IMR-90 (cell line): ENCODE measurements around the gene CTNNA2. TPM values are rescaled to one million over a fixed set of nuclear protein-coding genes. Genes with fewer than 3 reads are reported as not detected.

Experiments used
- ATAC-seq: fragments of 200-7000 bp; cut with Tn5 transposase; 2 replicates; pipeline ENCODE4 v1.9.1; 2020; ENCODE audit warnings: low read depth, mild to moderate bottlenecking, moderate library complexity
- BruUV-seq: library from RNA; stranded (reverse); fragments of 400-500 nt; replicated peaks from 2 replicates; lab custom pipeline; 2021; lab: Mats Ljungman, UMichigan
- CTCF ChIA-PET: fragments of 300-600 bp; formaldehyde crosslinking; extraction: SDS; loops from one replicate; lab custom pipeline; 2021; ENCODE audit warnings: antibody characterized with exemption; lab: Yijun Ruan, JAX
- POLR2A ChIA-PET: fragments of 300-600 bp; sonication (Branson Sonifier 250); formaldehyde crosslinking; loops from one replicate; lab custom pipeline; 2022; ENCODE audit warnings: antibody characterized with exemption; ENCODE audit not compliant: unreplicated experiment; lab: Charles Lee
- DNase-seq: peaks from one replicate; pipeline ENCODE4 v3.0.0; 2013
- H2AFZ ChIP-seq: replicated peaks from 2 replicates; pipeline ENCODE3; 2013; ENCODE audit warnings: low read length, mild to moderate bottlenecking; ENCODE audit not compliant: poor library complexity
- H2AK5ac ChIP-seq: 2 replicates; pipeline ENCODE4 v1.6.1; 2013; ENCODE audit warnings: low read depth, low read length, inconsistent platforms
- H2AK9ac ChIP-seq: replicated peaks from 2 replicates; pipeline ENCODE3; 2013; ENCODE audit warnings: mild to moderate bottlenecking, low read depth, low read length, moderate library complexity; ENCODE audit not compliant: poor library complexity
- H2BK120ac ChIP-seq: 2 replicates; pipeline ENCODE4 v1.6.1; 2013; ENCODE audit warnings: low read depth, low read length, inconsistent platforms
- H2BK15ac ChIP-seq: 3 replicates; pipeline ENCODE4 v1.6.1; 2013; ENCODE audit warnings: low read depth, low read length, inconsistent platforms
- H2BK20ac ChIP-seq: 2 replicates; pipeline ENCODE4 v1.6.1; 2013; ENCODE audit warnings: low read depth, mild to moderate bottlenecking, inconsistent platforms, low read length, moderate library complexity
- H2BK5ac ChIP-seq: 2 replicates; pipeline ENCODE4 v1.6.1; 2013; ENCODE audit warnings: mild to moderate bottlenecking, low read depth, low read length, inconsistent platforms; ENCODE audit not compliant: poor library complexity, severe bottlenecking
- H3K14ac ChIP-seq: replicated peaks from 2 replicates; pipeline ENCODE4 v1.6.1; 2013; ENCODE audit warnings: low read depth, low read length, inconsistent platforms
- H3K18ac ChIP-seq: 2 replicates; pipeline ENCODE4 v1.6.1; 2013; ENCODE audit warnings: low read depth, low read length, control low read depth
- H3K23ac ChIP-seq: 2 replicates; pipeline ENCODE4 v1.6.1; 2013; ENCODE audit warnings: low read depth, low read length, inconsistent platforms
- H3K27ac ChIP-seq: 2 replicates; pipeline ENCODE4 v1.5.1; 2013; ENCODE audit warnings: mild to moderate bottlenecking, control low read depth, low read length; ENCODE audit not compliant: insufficient read depth
- H3K27me3 ChIP-seq: 2 replicates; pipeline ENCODE4 v1.6.1; 2013; ENCODE audit warnings: low read length; ENCODE audit not compliant: control insufficient read depth, insufficient read depth
- H3K36me3 ChIP-seq: 2 replicates; pipeline ENCODE4 v1.6.1; 2013; ENCODE audit warnings: low read length, mixed read lengths; ENCODE audit not compliant: control insufficient read depth, insufficient read depth
- H3K4ac ChIP-seq: 2 replicates; pipeline ENCODE4 v1.6.1; 2013; ENCODE audit warnings: low read depth, low read length, inconsistent platforms
- H3K4me1 ChIP-seq: 2 replicates; pipeline ENCODE4 v1.6.1; 2013; ENCODE audit warnings: low read length, mixed read lengths; ENCODE audit not compliant: control insufficient read depth, insufficient read depth
- H3K4me2 ChIP-seq: 2 replicates; pipeline ENCODE4 v1.6.1; 2013; ENCODE audit warnings: low read depth, mild to moderate bottlenecking, control low read depth, low read length, moderate library complexity
- H3K4me3 ChIP-seq: 2 replicates; pipeline ENCODE4 v1.5.1; 2013; ENCODE audit warnings: low read depth, mild to moderate bottlenecking, control low read depth, low read length, moderate library complexity; ENCODE audit not compliant: insufficient read depth
- H3K56ac ChIP-seq: 2 replicates; pipeline ENCODE4 v1.6.1; 2013; ENCODE audit warnings: low read length, inconsistent platforms; ENCODE audit not compliant: insufficient read depth; ENCODE audit errors: extremely low read depth
- H3K79me1 ChIP-seq, 2 experiments: 2 replicates each; pipeline ENCODE4 v1.6.1; 2013; ENCODE audit warnings: low read length in 2 of 2, inconsistent platforms in 1 of 2, low read depth in 1 of 2
- H3K9ac ChIP-seq: 2 replicates; pipeline ENCODE4 v1.6.1; 2013; ENCODE audit warnings: low read depth, low read length, control low read depth
- H3K9me1 ChIP-seq: 2 replicates; pipeline ENCODE4 v1.6.1; 2013; ENCODE audit warnings: low read length, inconsistent platforms; ENCODE audit not compliant: insufficient read depth
- H3K9me3 ChIP-seq: 2 replicates; pipeline ENCODE4 v1.6.1; 2013; ENCODE audit warnings: low read length; ENCODE audit not compliant: control insufficient read depth, insufficient read depth
- H4K20me1 ChIP-seq: 2 replicates; pipeline ENCODE4 v1.6.1; 2013; ENCODE audit warnings: low read length, inconsistent platforms; ENCODE audit not compliant: insufficient read depth
- H4K5ac ChIP-seq: 2 replicates; pipeline ENCODE4 v1.6.1; 2013; ENCODE audit warnings: mild to moderate bottlenecking, low read depth, low read length, control low read depth
- H4K8ac ChIP-seq, 2 experiments: 2 replicates each; pipeline ENCODE4 v1.6.1; 2013; ENCODE audit warnings: low read depth in 2 of 2, low read length in 2 of 2, control low read depth in 1 of 2, inconsistent platforms in 1 of 2
- H4K91ac ChIP-seq: 2 replicates; pipeline ENCODE4 v1.6.1; 2013; ENCODE audit warnings: low read depth, low read length, inconsistent platforms; ENCODE audit not compliant: insufficient read depth
- BHLHE40 ChIP-seq: fragments of 150-350 bp; IDR thresholded peaks from 2 replicates; pipeline ENCODE4 v1.6.1; 2016; ENCODE audit warnings: mild to moderate bottlenecking, low read depth, low read length
- CEBPB ChIP-seq: IDR thresholded peaks from 2 replicates; pipeline ENCODE4 v1.6.1; 2012; ENCODE audit warnings: low read depth, low read length, improper control_type of control experiment
- CHD1 ChIP-seq: IDR thresholded peaks from 2 replicates; pipeline ENCODE4 v1.6.1; 2012; ENCODE audit warnings: low read depth, low read length, improper control_type of control experiment
- FOS ChIP-seq: fragments of 150-350 bp; IDR thresholded peaks from 2 replicates; pipeline ENCODE4 v1.6.1; 2016; ENCODE audit warnings: low read depth, low read length
- MAFK ChIP-seq: IDR thresholded peaks from 2 replicates; pipeline ENCODE4 v1.6.1; 2012; ENCODE audit warnings: low read depth, low read length, improper control_type of control experiment
- MAZ ChIP-seq: IDR thresholded peaks from 2 replicates; pipeline ENCODE4 v1.6.1; 2012; ENCODE audit warnings: low read depth, mild to moderate bottlenecking, low read length, improper control_type of control experiment, moderate library complexity, borderline replicate concordance
- MXI1 ChIP-seq: IDR thresholded peaks from 2 replicates; pipeline ENCODE4 v1.6.1; 2012; ENCODE audit warnings: low read depth, mild to moderate bottlenecking, low read length, moderate library complexity, borderline replicate concordance
- NFE2L2 ChIP-seq: fragments of 150-350 bp; IDR thresholded peaks from 2 replicates; pipeline ENCODE4 v1.6.1; 2016; ENCODE audit warnings: low read depth, mild to moderate bottlenecking, low read length
- POLR2A ChIP-seq: IDR thresholded peaks from 2 replicates; pipeline ENCODE4 v1.6.1; 2012; ENCODE audit warnings: mild to moderate bottlenecking, low read depth, low read length
- RAD21 ChIP-seq: IDR thresholded peaks from 2 replicates; pipeline ENCODE4 v1.6.1; 2012; ENCODE audit warnings: low read length, improper control_type of control experiment
- RCOR1 ChIP-seq: IDR thresholded peaks from 2 replicates; pipeline ENCODE4 v1.6.1; 2012; ENCODE audit warnings: mild to moderate bottlenecking, low read length, improper control_type of control experiment; ENCODE audit not compliant: insufficient replicate concordance
- RFX5 ChIP-seq: IDR thresholded peaks from 2 replicates; pipeline ENCODE4 v1.8.0; 2012; ENCODE audit warnings: low read depth, mild to moderate bottlenecking, low read length, moderate library complexity
- SMC3 ChIP-seq: fragments of 150-350 bp; IDR thresholded peaks from 2 replicates; pipeline ENCODE4 v1.6.1; 2016; ENCODE audit warnings: low read depth, mild to moderate bottlenecking, antibody characterized with exemption, low read length, moderate library complexity
- USF2 ChIP-seq: fragments of 150-350 bp; IDR thresholded peaks from 2 replicates; pipeline ENCODE4 v1.6.1; 2017; ENCODE audit warnings: mild to moderate bottlenecking, antibody characterized with exemption, low read length, low read depth
- dilution Hi-C: fragments of 300-500 bp; cut with HindIII; formaldehyde crosslinking; loops from one replicate; pipeline ENCODE4 v1.14.3; 2018; ENCODE audit warnings: low sequenced_read_pairs; ENCODE audit not compliant: unreplicated experiment
- in situ Hi-C: fragments of 300-500 bp; cut with MboI; formaldehyde crosslinking; loops from 3 replicates; pipeline ENCODE4 v1.14.3; 2019; ENCODE audit warnings: low sequenced_read_pairs, inconsistent platforms, mixed read lengths
- intact Hi-C: fragments of 100-400 bp; cut with micrococcal nuclease; formaldehyde crosslinking; loops from 2 replicates; pipeline ENCODE4 v1.10.0; 2022
- polyA plus RNA-seq, 3 experiments: library from polyadenylated mRNA; depleted of rRNA; stranded (reverse); fragments of >200 nt; gene quantifications; 2 replicates each; pipeline ENCODE4 v1.2.3, GENCODE V29; 2012; ENCODE audit warnings: low replicate concordance in 1 of 3
- total RNA-seq: library from RNA; depleted of rRNA; stranded (reverse); fragments of >200 nt; gene quantifications from 2 replicates; pipeline ENCODE4 v1.2.3, GENCODE V29; 2012
- TF ChIP-seq, protein P1 (sequence below): fragments of 150-350 bp; IDR thresholded peaks from 2 replicates; pipeline ENCODE4 v1.6.1; 2016; ENCODE audit warnings: low read depth, mild to moderate bottlenecking, low read length, moderate library complexity, borderline replicate concordance
- TF ChIP-seq, protein P2 (sequence below): conservative IDR thresholded peaks from 2 replicates; pipeline ENCODE4 v1.5.1; 2012; ENCODE audit warnings: mild to moderate bottlenecking, low read depth, low read length, improper control_type of control experiment

Gene CTNNA2
- total and polyA plus RNA-seq, 2 of the 4 experiments (the other 2 are of a cell fraction), result not detected

DNA sequence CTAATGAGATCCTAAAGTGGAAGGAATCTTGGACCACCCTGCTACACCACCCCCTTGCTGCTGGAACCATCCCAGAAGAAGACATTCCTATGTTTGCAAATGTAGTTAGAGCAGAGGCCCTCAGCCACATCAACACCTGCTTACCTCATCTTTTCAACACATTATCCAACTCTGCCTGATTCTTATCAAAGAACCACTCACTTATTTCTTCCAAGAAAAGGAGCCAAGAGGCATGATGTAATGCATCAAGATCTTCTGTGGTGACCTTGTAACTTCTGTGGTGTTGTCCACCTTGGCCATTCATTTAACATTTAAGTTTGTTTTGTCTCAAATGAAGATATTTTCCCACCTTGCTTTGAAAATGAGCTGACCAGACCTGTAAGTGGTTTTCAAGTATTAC lies 338.1 kb downstream of the CTNNA2 start:
- Histone ChIP-seq H3K56ac (no peak overlapping the region), H4K8ac (no peak overlapping the region), H2BK20ac (no peak overlapping the region), H3K4me1 (no peaks in the 10 kb centered on the region), H4K20me1 (no peaks in the 10 kb centered on the region), H4K5ac (no peak overlapping the region), H3K4ac (no peak overlapping the region), H2AFZ (no peak overlapping the region), H2BK15ac (no peak overlapping the region), H2AK5ac (no peak overlapping the region), H2BK5ac (no peak overlapping the region), H3K36me3 (no peaks in the 10 kb centered on the region), H3K79me1 (no peaks in the 10 kb centered on the region), H3K9me1 (no peaks in the 10 kb centered on the region), H2BK120ac (no peak overlapping the region), H3K4me3 (no peak overlapping the region), H2AK9ac (no peak overlapping the region), H3K9me3 (no peaks in the 10 kb centered on the region), H3K23ac (no peak overlapping the region), H3K9ac (no peak overlapping the region), H3K27ac (no peak overlapping the region), H3K14ac (no peak overlapping the region), H3K18ac (no peak overlapping the region), H3K27me3 (no peaks in the 10 kb centered on the region), H3K4me2 (no peak overlapping the region), H4K91ac (no peak overlapping the region)
- TF ChIP-seq BHLHE40, result no peak
- TF ChIP-seq NFE2L2, result no peak
- TF ChIP-seq CHD1, result no peak
- no peak for TF ChIP-seq MXI1
- no peak for TF ChIP-seq MAZ
- TF ChIP-seq FOS, result no peak
- TF ChIP-seq CEBPB, result no peak
- TF ChIP-seq, protein P1, sequence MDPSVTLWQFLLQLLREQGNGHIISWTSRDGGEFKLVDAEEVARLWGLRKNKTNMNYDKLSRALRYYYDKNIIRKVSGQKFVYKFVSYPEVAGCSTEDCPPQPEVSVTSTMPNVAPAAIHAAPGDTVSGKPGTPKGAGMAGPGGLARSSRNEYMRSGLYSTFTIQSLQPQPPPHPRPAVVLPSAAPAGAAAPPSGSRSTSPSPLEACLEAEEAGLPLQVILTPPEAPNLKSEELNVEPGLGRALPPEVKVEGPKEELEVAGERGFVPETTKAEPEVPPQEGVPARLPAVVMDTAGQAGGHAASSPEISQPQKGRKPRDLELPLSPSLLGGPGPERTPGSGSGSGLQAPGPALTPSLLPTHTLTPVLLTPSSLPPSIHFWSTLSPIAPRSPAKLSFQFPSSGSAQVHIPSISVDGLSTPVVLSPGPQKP, result no peak
- no peak for TF ChIP-seq RFX5
- TF ChIP-seq RCOR1, result no peak
- TF ChIP-seq USF2, result no peak
- no peak for TF ChIP-seq SMC3
- TF ChIP-seq RAD21, result no peak
- no peak for TF ChIP-seq POLR2A
- no peak for TF ChIP-seq MAFK
- TF ChIP-seq, protein P2, sequence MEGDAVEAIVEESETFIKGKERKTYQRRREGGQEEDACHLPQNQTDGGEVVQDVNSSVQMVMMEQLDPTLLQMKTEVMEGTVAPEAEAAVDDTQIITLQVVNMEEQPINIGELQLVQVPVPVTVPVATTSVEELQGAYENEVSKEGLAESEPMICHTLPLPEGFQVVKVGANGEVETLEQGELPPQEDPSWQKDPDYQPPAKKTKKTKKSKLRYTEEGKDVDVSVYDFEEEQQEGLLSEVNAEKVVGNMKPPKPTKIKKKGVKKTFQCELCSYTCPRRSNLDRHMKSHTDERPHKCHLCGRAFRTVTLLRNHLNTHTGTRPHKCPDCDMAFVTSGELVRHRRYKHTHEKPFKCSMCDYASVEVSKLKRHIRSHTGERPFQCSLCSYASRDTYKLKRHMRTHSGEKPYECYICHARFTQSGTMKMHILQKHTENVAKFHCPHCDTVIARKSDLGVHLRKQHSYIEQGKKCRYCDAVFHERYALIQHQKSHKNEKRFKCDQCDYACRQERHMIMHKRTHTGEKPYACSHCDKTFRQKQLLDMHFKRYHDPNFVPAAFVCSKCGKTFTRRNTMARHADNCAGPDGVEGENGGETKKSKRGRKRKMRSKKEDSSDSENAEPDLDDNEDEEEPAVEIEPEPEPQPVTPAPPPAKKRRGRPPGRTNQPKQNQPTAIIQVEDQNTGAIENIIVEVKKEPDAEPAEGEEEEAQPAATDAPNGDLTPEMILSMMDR, result no peak
- no peak for DNase-seq
- no TSS peak for BruUV-seq
- dilution Hi-C loops, result no loop called here
- ChIA-PET POLR2A (no interaction called here), CTCF (no interaction called here)
- in situ Hi-C loops, result loop anchor here (10.0 kb wide), 1 partner anchor 196 kb away; no protein-coding TSS in a partner anchor
- intact Hi-C loops, result no loop called here
- no peak for ATAC-seq
